BLaER1 (cell line): Measurements from ENCODE around the gene FCRL3.

Experiments
- H3K27ac ChIP-seq: shearing (Covaris generic); formaldehyde crosslinking; 2 replicates; pipeline ENCODE4 v1.8.1; 2022
- H3K27me3 ChIP-seq: shearing (Covaris generic); formaldehyde crosslinking; 2 replicates; pipeline ENCODE4 v1.8.1; 2022
- H3K36me3 ChIP-seq: shearing (Covaris generic); formaldehyde crosslinking; 2 replicates; pipeline ENCODE4 v1.8.1; 2022
- H3K4me1 ChIP-seq: shearing (Covaris generic); formaldehyde crosslinking; 2 replicates; pipeline ENCODE4 v1.8.1; 2022
- H3K4me2 ChIP-seq: shearing (Covaris generic); formaldehyde crosslinking; 2 replicates; pipeline ENCODE4 v1.8.1; 2022
- H3K4me3 ChIP-seq: shearing (Covaris generic); formaldehyde crosslinking; 2 replicates; pipeline ENCODE4 v1.8.1; 2022
- H3K9ac ChIP-seq: shearing (Covaris generic); formaldehyde crosslinking; 2 replicates; pipeline ENCODE4 v1.8.1; 2022
- H3K9me3 ChIP-seq: shearing (Covaris generic); formaldehyde crosslinking; 2 replicates; pipeline ENCODE4 v1.8.1; 2022
- H4K20me1 ChIP-seq: shearing (Covaris generic); formaldehyde crosslinking; 2 replicates; pipeline ENCODE4 v1.8.1; 2022
- Cebpa-rat ChIP-seq: shearing (Covaris generic); IDR thresholded peaks from 2 replicates; pipeline ENCODE4 v1.8.1; 2022

FCRL3 gene

DNA sequence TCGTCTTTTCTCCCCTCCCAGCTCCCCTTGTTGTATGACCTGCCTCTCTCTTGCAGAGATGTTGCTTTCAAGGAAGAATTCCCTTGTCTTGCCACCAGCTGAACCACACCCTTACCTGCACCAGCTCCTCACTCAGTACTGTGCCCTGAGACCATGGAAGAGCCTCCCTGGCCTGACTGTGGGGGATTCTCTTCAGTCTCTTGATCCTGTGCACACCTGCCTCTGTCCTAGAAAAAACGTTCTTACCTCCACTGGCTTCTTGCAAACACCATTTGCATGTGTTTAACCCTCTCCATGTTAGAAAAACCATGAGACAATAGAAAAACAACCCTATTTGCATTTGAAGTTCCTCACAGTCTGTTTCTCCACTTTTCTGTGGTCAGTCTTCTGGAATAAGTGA is 59.4 kb downstream of the FCRL3 start:
- Histone ChIP-seq H3K9me3 (no peaks in the 10 kb centered on the region), H3K4me2 (no peak overlapping the region), H3K36me3 (no peaks in the 10 kb centered on the region), H3K27me3 (no peaks in the 10 kb centered on the region), H4K20me1 (no peaks in the 10 kb centered on the region), H3K4me1 (no peaks in the 10 kb centered on the region), H3K9ac (no peak overlapping the region), H3K27ac (no peak overlapping the region), H3K4me3 (no peak overlapping the region)
- no peak for TF ChIP-seq Cebpa-rat

- H3K9me3 ChIP-seq = no peaks in the 10 kb centered on the region
- H3K27ac ChIP-seq = no peak overlapping the region
- TF ChIP-seq Cebpa-rat = no peak
- no peak overlapping the region for H3K4me2 ChIP-seq
- H3K4me3 ChIP-seq = no peak overlapping the region
- no peak overlapping the region for H3K9ac ChIP-seq
- H3K4me1 ChIP-seq = no peaks in the 10 kb centered on the region
- H3K36me3 ChIP-seq = no peaks in the 10 kb centered on the region
- no peaks in the 10 kb centered on the region for H3K27me3 ChIP-seq
- no peaks in the 10 kb centered on the region for H4K20me1 ChIP-seq
These were observed 60.8 kb downstream of the FCRL3 start for GRCh38 chr1:157639800-157640199.

- 0 out of 2 replicates have a peak, but pooled peaks cover 6% of the 10 kb centered on the region for H3K4me1 ChIP-seq
- no peaks in the 10 kb centered on the region for H3K9me3 ChIP-seq
- H3K4me3 ChIP-seq = no peak overlapping the region
- H3K27me3 ChIP-seq = no peaks in the 10 kb centered on the region
- H3K4me2 ChIP-seq = no peak overlapping the region
- TF ChIP-seq Cebpa-rat = no peak
- no peak overlapping the region for H3K9ac ChIP-seq
- H4K20me1 ChIP-seq = no peaks in the 10 kb centered on the region
- H3K36me3 ChIP-seq = no peaks in the 10 kb centered on the region
- no peak overlapping the region for H3K27ac ChIP-seq
These were observed 71.8 kb downstream of the FCRL3 start for GRCh38 chr1:157628773-157629172.
